Middle frontal gyrus (tissue), 1 donor: ENCODE results near the gene ZIC4.
A peak's percentile ranks its signal among the peaks of the same experiment; 100 is the strongest.

Experiments used
- DNase-seq: peaks from one replicate; pipeline ENCODE4 v3.0.0-alpha.2; 2015; ENCODE audit warnings: low spot score; ENCODE audit errors: extremely low spot score

The ZIC4 gene

DNA sequence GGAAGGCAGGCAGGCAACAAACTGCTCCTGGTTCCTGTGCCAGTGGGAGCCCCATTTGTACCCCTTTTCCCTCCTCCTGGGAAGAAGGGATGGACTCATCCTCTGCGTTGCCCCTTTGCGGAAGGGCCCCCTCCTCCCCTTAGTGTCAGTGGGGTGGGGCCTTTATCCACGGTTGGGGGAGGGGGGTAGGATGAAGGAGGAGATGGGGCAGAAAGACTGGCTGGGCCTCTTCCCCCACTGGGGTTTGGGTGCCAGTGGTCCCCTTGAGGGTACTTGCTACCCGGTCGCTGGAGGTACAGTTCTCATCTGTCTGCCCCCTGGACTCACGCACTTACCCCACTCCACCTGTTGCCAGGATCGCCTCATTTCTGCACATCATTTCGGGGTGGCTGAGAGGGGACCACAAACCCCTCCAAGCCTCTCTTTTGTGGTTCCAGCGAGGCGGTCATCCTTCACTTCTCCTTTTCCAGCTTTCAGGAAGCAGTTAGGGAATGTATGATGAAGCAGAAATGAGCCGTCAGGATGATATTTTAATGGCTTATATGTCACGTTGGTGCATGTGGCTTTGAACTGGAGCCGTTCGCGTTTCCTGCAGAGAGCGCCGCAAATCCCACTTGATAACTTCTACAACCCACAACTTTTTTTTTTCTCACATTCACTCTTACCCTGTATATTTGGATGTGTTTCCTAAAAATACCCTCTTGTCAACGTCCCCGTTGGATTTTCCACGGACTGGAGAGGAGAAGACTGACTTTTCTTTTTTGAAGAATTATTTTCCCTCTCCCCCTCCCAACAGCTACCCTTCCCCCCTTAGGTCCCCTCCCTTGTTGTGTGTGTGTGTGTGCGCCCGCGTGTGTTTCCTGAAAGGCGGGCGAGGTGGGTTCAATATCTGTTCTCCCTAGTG, at the start of gene ZIC4:
Gene ZIC4, minus strand, starts transcription at position 516 of the 904 bp plus-strand sequence. CDS start 3,746 bp downstream, outside the sequence.
- DNase-seq, result no peak

DNA sequence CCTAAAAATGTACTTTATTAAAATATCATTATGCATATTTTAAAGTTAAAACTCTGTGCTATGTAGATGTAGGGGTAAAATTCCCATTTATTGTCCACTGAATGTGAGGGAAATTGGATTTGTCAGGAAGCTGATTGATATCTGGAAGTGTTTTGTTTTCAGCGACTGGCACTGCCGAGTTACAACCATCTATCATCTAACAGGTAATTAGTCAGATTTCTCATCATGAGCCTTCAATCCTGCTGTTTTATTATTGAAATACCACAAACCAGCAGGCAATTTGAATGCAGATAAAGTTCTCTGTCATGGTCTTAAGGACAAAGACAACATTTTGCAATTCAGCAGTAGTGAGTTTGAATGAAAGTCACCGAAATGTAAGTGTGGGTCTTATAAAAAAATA, 43.3 kb upstream of the ZIC4 start:
- DNase-seq, result no peak

DNA sequence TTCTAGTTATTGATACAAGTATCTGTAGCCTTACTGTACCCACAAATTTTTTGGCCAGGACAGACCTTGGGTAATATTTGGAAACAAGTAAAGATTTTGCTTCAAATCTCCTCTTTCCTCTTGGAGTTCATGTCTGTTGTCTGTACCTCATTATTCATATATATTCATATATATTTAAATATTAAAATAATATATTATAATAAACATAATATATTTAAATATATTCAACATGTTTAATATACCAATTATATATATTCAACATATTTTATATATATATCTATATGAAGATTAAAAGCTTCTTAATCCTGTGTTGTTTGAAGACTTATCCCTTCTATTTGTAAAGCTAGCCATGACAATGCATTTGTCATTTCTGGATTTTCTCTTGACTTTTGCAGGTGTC, 40.9 kb upstream of the ZIC4 start:
- no peak for DNase-seq

DNA sequence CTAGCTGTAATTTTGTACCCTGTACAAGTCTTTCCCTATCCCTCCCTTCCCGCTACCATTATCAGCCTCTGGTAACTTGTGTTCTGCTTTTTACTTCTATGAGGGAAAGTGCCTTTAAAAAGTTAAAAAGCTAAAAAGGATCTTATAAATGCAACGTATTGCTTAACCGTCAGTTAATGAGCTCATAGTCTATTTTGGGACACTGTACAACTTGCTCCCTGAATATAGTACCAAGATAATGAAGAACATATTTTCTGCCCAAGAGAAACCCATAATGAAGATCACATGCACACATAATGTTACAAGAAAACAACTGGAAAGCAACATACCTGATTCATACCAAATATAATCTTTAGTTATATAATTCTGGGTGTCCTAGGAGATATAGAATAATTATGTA, 25.4 kb upstream of the ZIC4 start:
- DNase-seq, result no peak

DNA sequence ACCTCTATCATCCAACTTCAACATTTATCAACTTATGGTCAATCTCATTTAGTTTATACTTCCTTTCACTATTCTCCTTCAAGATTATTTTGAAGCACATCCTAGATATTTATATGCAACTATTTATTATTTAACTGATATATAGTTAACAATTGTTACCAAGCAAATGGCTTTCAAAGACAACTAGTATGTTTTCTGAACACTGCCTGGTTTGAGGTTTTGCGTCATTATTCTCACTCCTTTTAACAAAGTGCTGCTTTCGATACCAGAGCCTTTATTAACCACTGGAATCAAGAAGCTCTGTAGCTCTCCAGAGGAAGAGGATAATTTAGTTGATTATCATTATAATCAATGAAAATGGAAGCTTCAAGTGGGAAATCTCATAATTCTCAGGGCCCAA, 22.4 kb upstream of the ZIC4 start:
- no peak for DNase-seq

DNA sequence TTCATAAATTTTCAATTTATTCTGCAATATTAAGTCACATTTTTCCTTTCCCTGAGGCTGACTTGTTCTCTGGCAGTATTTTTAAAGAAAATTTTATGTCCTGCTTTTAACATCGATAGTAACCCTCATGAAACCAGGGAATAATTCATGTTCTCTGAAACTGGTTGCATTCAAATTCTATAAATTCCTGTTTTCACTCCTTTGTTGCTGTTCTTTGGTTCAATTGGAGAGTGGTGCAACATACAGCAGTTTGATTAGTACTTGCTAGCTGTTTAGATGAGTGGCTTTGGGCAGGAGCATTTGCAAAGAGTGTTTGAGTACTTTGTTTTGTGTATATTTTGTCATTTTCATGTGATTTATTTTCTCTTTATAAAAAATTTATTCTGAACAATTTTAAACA, 22.0 kb upstream of the ZIC4 start:
- DNase-seq, result no peak

DNA sequence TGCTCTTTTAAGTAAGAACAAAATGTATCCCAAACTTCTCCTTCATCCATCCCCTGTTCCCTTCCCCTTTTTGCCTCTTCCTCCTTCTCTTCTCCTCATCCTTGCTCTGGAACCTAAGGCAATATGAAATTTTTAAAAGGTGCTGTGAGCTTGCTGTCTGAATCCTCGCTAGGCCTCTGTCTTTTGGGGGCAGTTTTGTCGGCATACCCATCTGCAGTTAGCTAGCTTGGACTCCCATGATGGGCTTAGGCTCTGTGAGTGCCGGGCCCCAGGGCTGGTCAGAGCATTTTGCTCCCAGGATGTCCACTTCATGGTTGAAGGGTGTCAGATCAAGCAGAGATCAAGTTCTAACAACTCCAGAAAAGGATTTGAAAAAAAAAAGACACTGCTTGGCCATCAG, 21.4 kb upstream of the ZIC4 start:
- no peak for DNase-seq

DNA sequence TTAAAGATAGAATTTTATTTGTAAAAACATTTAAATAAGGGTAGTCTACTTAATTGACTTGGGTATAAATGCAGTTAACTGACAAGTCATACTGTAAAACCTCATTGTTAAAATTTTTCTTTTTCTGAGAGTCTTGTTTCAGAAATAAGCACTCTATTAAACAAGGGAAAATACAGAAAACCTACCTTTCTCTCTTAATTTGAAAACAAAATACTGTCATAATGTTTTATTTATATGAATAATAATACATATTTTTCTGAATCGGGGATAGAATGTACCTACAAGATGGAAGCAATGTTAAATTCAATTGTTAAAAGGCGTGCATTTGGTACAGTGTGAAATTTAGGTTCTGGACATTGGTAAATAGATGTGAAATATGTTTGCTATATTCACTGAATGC, 20.6 kb upstream of the ZIC4 start:
- DNase-seq, result no peak

DNA sequence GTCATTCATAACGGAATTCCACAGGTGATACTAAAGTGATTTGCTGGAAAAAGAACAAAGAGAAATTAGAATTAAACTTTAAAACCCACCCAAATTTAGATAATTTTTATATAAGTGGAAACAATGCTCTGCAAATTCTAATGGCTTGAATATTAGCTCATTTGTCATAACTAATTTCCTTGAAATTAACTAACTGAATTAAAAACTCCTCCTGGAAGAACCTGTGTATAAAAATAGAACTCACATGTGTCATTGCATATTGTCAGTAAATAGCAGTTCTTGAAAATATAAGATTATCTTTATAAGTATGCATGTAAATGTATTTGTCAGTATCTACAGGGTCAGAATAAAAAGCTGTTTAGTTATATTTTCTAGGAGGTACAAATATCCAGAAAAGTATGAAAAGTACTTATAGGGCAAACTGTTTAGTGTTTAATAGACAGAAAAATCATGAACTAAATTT, 19.1 kb upstream of the ZIC4 start:
- DNase-seq, result no peak

DNA sequence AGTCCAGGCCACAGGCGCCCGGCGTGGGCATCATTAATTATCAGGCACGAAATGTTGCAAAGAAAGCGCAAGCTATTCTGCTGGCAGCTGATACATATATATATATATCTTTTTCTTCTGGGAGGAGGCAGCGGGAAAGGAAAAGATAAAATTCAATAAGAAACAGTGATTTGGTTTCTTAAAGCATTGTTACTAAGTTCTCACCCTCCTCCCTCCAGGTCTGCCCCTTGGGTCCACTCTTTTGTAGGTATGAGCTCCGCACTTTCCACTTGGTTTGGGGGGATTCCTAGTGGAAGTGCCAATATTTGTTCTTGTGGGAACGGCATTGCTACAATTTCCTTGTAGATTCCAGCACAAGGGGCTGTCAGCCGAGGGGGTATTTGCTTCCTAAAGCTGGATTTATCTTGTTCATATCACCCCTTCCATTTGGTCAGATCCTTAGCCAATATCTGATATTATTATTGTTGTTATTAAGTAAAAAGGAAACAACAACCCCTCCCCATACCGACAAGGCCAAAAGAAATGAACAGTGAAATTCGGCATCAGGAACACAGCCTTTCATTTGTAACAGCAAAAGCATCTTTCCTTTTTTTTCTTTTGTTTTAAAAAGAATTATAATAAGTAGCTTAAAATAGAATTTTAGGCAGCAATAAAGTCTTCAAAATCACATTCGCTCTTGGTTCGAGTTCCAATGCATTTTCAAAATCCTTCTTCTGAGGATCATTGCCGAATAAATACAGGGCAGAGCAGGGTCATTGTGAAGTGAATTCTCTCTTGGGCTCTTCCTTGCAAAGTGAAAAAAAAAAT, 18.4 kb upstream of the ZIC4 start:
- DNase-seq, result no peak

DNA sequence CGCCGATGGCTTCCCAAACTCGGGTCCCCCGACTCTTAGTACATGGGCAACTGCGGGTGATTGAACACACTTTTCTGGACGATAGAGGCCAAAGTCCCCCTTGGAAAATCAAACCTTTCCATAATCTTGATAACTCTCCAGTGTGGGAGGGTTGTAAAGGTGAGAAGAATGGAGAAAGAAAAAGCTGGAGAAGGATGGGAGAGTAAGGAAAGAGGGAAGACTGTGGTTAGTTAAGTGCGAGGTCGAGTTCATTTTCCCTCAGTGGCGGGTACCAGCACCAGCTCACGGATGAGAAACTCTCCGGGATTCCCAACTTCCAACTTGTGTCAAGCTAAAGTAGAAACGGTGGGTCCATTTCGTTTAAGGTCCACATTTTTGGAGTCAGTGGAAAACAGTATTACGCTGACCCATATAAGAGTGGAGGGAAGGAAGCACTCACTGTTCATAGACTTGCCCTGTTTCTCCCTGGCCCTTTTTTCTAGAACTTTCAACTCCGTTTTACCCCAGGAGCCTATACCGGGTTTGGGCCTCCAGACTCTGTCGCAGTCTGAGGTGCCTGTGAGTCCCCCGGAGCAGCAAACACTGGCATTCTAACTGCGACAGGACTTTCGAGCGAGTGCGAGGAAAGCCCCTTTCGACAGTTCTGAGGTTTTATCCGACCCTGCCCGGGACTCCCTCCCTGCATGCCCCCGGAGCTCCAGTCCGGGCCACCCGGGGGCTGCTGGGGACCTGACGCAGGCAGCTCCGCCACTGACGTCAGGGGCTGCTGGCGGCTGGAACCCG, 17.6 kb upstream of the ZIC4 start:
- DNase-seq, result no peak

DNA sequence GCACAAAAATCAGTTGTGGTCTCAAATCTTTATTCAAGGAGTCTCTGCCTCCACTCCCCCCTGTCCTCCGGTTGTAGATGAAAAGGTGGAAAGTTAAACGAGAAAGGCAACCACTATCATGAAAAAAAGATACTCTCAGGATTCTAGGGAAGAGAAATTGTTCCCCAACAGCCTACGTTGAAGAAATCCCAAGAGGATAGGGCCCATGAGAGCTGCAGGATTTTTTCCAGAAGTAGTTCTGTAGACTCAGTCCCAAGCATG, 17.1 kb upstream of the ZIC4 start:
- no peak for DNase-seq

DNA sequence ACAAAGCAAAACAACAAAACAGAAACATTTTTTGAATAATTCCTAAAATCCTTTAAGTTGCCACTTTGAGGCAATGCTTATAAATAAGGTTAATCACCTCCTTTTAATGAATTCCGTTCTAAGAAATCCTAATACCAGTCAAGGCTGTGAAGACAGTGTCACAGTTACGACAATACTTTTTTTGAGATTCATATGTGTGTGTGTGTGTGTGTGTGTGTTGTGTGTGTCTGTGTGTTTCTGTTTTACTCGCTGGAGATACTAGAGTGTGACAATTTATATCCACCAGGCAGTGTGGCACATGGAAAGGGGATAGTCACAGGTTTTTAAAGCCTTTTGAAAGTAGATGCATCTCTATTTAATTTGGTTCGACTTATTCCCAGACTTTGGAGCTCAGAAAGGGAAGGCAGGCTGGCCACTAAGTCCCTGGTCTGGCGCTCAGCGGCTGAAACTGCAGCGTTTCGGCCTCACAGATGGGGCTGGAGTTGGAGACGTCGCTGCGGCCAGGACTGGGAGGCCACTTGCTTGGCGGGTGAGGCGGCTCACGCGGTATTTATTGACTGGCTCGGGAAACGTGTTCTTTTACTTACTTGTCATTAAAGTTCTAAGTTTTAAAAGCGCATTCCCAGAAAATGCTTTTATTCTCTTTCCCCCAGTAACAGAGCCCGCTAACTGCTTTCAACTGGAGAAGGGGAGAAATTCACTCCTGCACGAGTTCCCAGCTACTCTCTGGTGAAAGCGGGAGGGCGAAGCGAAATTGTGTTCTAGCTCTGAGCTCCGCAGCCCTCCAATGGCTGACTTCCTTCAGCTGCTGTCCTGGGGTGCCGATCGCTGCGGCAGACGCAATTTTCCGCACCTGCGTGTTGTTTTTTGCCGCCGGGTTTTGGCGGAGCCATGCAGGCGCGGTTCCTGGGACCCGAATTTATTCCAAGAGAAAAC, 16.5 kb upstream of the ZIC4 start:
- DNase-seq, result no peak

DNA sequence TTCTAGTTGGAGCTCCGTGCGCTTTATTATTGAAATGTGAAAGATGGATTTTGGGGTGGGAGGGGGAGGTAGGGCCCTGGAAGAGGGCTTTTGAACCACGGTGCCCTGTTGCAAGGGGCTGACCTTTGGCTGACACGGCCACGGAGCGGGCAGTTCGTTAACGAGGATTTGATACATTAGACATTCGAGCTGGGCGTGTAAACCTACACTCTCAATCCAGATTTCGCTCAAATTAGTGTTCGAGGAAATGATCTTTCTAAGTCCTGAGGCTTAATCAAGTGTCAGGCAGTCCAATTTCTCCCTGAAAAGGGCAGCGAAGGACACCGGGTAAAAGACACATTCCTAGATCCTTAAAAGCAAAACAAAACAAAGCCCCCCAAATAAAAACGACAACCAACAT, 15.9 kb upstream of the ZIC4 start:
- DNase-seq, result no peak

DNA sequence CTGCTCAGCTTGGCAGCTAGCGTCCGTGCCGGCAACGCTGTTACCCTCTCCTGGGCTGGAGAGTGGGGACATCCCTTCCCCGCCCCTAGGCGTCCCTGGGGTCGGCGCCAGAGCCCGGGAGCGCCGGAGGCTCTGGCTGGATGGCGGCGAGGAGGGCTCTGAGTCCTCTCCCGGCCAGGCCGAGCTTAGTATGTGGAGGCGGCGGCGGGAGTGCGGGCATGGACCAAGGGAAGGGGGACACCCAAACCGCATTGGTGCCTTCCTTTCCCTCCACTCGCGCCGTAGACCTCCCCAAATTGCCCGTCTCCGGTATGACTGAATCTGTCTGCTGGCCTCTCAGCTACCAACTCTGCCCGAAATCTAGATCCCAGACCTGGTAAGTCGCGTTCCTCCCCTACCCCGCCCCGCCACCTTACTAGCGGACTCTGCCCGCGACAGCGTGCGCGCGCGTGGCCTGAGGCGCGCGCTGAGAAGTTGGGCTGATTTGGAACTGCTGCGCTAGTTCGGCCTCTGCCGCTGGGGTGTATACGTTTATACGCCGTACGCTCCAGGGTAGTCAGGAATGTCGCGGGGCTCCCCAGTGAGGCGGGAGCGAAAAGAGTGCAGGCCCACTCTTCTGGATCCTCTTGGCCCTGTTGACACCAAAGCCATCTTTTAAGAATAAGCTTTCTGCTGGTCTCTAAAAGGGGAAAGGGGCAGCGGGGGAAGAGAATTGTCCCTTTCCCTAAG, 15.0 kb upstream of the ZIC4 start:
- no peak for DNase-seq

DNA sequence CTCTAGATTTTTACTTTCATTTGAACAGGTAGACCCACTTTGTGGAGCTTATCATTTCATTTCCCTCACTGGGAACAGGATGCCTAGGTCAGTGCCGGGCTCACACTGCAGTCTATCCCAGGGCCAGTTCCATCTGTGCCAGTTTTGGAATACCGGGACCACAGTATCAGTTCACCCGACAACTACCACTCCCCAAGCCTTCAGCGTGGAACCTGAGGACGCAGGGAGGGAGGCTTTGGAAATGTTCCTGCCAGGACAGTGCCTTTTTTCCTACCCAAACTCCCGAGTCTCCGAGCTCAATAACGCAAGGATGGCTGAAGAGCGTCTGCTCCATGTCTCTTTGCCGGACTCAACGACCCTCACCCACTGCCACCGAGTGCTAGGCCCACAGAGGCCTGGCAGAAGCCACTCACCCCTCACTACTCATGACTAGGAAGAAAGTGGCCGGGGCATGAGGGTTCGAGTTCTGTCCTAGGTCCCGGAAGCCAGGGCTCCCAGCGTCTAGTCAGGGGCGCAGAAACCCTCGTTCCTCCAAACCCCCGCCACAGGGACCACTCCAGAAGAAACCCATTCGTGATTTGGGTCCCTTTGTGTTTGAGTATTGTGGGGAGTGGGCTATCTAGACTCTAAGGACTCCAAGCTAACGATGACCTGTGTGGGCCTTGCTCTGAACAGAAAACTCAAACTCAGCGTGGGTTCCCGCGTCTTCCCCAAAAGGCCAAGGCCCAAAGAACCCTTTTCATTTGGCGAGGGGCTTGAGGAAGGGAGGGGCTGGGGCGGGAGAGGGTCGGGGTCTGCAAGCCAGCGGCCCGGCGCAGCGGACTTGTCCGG, 14.2 kb upstream of the ZIC4 start:
- no peak for DNase-seq

DNA sequence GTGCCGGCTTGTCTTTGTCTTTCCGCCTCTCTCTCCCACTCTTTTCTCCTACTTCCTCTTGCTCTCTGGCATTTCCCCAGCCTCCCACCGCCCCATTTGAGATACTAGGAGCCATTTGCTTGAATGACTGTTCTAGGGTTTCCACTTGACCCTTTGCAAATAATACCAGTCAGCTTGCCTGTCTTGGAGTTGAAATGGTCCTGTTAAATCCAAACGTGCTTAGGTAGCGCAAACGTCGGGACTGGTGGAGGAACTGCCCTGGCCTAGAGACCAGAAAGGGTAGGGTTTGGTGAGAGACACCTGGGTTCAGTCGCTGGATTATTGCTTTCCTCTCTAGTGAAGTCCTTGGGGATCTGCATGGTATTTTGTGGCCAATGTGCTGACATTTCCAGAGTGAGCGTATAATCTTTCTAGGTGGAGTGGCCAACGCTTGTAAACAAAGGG, 13.5 kb upstream of the ZIC4 start:
- DNase-seq, result no peak

DNA sequence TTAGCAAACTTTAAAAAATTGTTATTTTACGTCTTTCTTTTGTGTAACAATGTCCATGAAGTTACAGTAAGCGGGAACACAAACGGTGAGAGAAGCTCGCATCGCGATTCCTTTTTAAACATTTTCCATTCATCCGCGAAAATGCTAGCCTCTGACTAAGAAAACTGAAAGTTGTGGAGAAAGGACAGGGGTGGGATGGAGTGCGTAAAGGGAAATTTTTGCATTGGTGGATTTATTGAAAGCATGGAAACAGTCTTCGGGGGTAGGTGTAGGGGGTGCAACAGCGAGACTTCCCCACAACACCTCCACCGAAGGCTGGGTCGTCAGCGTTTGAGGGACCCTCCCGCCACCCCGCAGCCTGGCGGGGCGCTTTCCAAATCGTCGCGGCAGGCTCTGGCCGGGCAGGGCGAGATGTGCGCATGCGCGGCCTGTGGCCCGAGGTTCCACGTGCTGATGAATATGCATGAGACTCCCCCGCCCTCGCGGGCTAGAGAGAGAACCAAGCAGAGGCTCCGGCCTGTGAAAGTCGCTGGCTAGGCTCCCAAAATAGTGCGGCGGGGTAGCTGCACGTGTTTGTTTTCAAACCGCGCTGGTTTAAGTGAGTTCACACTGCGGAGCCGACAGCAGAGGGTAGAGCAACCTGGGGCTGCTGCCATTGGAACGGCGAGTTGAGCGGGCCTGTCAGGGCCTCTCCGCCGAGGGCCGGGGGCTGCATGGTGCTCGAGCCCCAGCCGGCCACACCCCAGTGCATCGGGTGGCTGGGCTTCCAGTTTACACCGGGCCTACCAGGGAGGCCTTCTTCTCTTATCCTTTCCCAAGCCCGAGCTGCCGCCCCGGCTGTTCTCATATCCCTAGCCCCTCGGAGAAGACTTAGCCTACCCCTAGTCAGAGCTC, 12.7 kb upstream of the ZIC4 start:
- peak; percentile 79 for DNase-seq
